SK-N-SH (cell line): ENCODE measurements around the gene TBXAS1.

Experiments used
- EP300 ChIP-seq, 2 experiments: IDR thresholded peaks; 2 replicates each; pipeline versions ENCODE4 v1.4.0 to v1.6.1; 2012; ENCODE audit warnings: borderline replicate concordance in 1 of 2, low read depth in 1 of 2, low read length in 1 of 2
- FOXM1 ChIP-seq: IDR thresholded peaks from 2 replicates; pipeline ENCODE4 v1.4.0; 2012; ENCODE audit warnings: low read depth, mild to moderate bottlenecking
- MEF2A ChIP-seq: IDR thresholded peaks from 2 replicates; pipeline ENCODE4 v1.4.0; 2012; ENCODE audit warnings: low read depth, borderline replicate concordance
- REST ChIP-seq: IDR thresholded peaks from 2 replicates; pipeline ENCODE4 v1.6.1; 2012; ENCODE audit warnings: mild to moderate bottlenecking, low read depth, low read length, moderate library complexity
- SIN3A ChIP-seq: IDR thresholded peaks from 2 replicates; pipeline ENCODE4 v1.6.1; 2012; ENCODE audit warnings: low read depth, mild to moderate bottlenecking, low read length, moderate library complexity, borderline replicate concordance
- TF ChIP-seq, protein P1 (sequence below): fragments of 200-600 bp; sonication (generic); IDR thresholded peaks from 2 replicates; pipeline ENCODE4 v1.6.1; 2017; ENCODE audit warnings: antibody characterized with exemption, mild to moderate bottlenecking, moderate library complexity
- TF ChIP-seq, protein P2 (sequence below): IDR thresholded peaks from 2 replicates; pipeline ENCODE4 v1.4.0; 2012; ENCODE audit warnings: low read depth
- TF ChIP-seq, protein P3 (sequence below): fragments of 150-350 bp; IDR thresholded peaks from 2 replicates; pipeline ENCODE4 v1.6.1; 2017; ENCODE audit warnings: antibody characterized with exemption, low read length, low read depth, borderline replicate concordance

DNA sequence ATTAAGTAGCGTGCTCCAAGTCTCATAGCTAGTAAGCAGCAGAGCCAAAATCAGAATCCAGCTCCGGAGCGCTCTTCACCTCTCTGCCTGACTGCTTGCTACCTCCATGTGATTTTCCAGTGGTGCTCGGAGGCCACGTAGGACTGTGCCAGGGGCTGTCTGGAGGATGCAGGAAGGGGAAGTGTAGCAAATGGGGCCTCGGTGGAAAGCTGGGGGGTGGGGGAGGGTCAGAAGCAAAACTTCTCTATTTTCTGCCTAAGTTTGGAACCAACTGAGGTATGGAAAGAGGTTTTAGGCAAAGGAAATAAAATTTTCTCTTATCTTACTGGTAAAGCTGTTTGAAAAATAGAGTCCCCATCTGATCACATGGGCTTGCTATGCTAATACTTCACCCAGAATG, 108.7 kb downstream of the TBXAS1 start:
- TF ChIP-seq, protein P1, sequence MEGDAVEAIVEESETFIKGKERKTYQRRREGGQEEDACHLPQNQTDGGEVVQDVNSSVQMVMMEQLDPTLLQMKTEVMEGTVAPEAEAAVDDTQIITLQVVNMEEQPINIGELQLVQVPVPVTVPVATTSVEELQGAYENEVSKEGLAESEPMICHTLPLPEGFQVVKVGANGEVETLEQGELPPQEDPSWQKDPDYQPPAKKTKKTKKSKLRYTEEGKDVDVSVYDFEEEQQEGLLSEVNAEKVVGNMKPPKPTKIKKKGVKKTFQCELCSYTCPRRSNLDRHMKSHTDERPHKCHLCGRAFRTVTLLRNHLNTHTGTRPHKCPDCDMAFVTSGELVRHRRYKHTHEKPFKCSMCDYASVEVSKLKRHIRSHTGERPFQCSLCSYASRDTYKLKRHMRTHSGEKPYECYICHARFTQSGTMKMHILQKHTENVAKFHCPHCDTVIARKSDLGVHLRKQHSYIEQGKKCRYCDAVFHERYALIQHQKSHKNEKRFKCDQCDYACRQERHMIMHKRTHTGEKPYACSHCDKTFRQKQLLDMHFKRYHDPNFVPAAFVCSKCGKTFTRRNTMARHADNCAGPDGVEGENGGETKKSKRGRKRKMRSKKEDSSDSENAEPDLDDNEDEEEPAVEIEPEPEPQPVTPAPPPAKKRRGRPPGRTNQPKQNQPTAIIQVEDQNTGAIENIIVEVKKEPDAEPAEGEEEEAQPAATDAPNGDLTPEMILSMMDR = no peak
- TF ChIP-seq, protein P2, sequence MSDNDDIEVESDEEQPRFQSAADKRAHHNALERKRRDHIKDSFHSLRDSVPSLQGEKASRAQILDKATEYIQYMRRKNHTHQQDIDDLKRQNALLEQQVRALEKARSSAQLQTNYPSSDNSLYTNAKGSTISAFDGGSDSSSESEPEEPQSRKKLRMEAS = no peak
- TF ChIP-seq SIN3A = no peak
- no peak for TF ChIP-seq EP300 (IDR thresholded peaks at IDR 0.05; ENCODE audit: borderline replicate concordance in 1 of 2, low read depth in 1 of 2, low read length in 1 of 2)
- no peak for TF ChIP-seq MEF2A
- TF ChIP-seq FOXM1 = no peak
- TF ChIP-seq REST = no peak
- TF ChIP-seq, protein P3, sequence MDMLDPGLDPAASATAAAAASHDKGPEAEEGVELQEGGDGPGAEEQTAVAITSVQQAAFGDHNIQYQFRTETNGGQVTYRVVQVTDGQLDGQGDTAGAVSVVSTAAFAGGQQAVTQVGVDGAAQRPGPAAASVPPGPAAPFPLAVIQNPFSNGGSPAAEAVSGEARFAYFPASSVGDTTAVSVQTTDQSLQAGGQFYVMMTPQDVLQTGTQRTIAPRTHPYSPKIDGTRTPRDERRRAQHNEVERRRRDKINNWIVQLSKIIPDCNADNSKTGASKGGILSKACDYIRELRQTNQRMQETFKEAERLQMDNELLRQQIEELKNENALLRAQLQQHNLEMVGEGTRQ = no peak
